Fibroblast of villous mesenchyme (primary cell): Measurements from ENCODE around the gene PCDHGB6. TPM values are rescaled to one million over a fixed set of nuclear protein-coding genes. Genes with fewer than 3 reads are reported as not detected.
"Not testable (repeated sequence)": the region's sequence is repeated elsewhere in the genome, so short reads cannot be mapped to it uniquely, and the experiment has no call there.

ENCODE experiments used
- DNase-seq: peaks from one replicate; pipeline ENCODE4 v3.0.0-alpha.2; 2010; ENCODE audit warnings: low read depth
- H3K4me3 ChIP-seq: 2 replicates; pipeline ENCODE4 v1.5.1; 2011; ENCODE audit warnings: low read depth, mild to moderate bottlenecking, low read length
- CTCF ChIP-seq: IDR thresholded peaks from 2 replicates; pipeline ENCODE4 v1.5.1; 2012; ENCODE audit warnings: low read depth, mild to moderate bottlenecking, low read length; ENCODE audit not compliant: insufficient read depth
- total RNA-seq: library from RNA; depleted of rRNA; stranded (reverse); fragments of >200 nt; gene quantifications from 2 replicates; pipeline ENCODE4 v1.2.3, GENCODE V29; 2012

PCDHGB6 gene
- total RNA-seq, 1 donor, result 4.3 TPM

- DNase-seq, result peak; percentile 54
- peak within 1 kb of the TSS; percentile 31 for H3K4me3 ChIP-seq
- TF ChIP-seq CTCF, result peak; percentile 50
These were observed 37.6 kb upstream of the PCDHGB6 start, which contains the start of gene PCDHGB3 for GRCh38 chr5:141369994-141370848. PCDHGB3 (plus strand) TSS chr5:141370242; CDS start chr5:141370395, 153 bp downstream.

DNA sequence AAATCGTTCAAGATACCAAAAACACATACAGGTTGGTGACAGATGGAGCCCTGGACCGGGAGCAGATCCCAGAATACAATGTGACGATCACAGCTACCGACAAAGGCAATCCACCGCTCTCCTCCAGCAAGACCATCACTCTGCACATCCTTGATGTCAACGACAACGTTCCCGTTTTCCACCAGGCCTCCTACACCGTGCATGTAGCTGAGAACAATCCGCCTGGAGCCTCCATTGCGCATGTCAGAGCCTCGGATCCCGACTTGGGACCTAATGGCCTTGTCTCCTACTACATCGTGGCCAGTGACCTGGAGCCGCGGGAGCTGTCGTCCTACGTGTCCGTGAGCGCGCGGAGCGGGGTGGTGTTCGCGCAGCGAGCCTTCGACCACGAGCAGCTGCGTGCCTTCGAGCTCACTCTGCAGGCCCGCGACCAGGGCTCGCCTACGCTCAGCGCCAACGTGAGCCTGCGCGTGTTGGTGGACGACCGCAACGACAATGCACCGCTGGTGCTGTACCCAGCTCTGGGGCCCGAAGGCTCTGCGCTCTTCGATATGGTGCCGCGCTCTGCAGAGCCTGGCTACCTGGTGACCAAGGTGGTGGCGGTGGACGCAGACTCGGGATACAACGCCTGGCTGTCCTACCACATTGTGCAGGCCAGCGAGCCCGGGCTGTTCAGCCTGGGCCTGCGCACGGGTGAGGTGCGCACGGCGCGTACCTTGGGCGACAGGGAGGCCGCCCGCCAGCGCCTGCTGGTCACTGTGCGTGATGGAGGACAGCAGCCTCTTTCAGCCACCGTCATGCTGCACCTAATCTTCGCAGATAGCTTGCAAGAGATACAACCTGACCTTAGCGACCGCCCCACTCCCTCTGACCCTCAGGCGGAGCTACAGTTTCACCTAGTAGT is 36.0 kb upstream of the PCDHGB6 start:
- no peak overlapping the region for H3K4me3 ChIP-seq
- no peak for DNase-seq
- TF ChIP-seq CTCF, result no peak

GRCh38 chr5:141373673-141374317 is 34.0 kb upstream of the PCDHGB6 start, which contains the start of gene PCDHGA6:
PCDHGA6 (plus strand) TSS chr5:141373891; CDS start chr5:141374084, 193 bp downstream.
- peak within 1 kb of the TSS; percentile 44 for H3K4me3 ChIP-seq
- DNase-seq, result peak; percentile 43
- peak; percentile 65 for TF ChIP-seq CTCF

DNA sequence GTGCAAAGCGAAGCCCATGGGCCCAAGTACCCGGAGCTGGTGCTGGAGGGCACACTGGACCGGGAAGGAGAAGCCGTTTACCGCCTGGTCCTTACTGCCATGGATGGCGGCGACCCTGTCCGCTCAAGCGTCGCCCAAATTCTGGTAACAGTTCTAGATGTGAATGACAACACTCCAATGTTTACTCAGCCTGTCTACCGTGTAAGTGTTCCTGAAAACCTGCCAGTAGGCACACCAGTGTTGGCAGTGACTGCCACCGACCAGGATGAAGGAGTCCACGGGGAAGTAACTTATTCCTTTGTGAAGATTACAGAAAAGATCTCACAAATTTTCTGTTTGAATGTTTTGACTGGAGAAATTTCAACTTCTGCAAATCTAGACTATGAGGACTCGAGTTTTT is 33.2 kb upstream of the PCDHGB6 start:
- no peak overlapping the region for H3K4me3 ChIP-seq

DNA sequence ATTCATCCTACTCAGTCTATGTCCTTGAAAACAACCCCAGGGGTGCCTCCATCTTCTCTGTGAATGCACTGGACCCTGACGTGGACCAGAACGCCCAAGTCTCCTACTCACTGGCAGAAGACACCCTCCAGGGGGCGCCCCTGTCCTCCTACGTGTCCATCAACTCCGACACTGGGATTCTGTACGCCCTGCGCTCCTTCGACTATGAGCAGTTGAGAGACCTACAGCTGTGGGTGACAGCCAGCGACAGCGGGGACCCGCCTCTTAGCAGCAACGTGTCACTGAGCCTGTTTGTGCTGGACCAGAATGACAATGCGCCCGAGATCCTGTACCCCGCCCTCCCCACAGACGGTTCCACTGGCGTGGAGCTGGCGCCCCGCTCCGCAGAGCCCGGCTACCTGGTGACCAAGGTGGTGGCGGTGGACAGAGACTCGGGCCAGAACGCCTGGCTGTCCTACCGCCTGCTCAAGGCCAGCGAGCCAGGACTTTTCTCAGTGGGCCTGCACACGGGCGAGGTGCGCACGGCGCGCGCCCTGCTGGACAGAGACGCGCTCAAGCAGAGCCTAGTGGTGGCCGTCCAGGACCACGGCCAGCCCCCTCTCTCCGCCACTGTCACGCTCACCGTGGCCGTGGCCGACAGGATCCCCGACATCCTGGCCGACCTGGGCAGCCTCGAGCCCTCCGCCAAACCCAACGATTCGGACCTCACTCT is 32.2 kb upstream of the PCDHGB6 start:
- not testable (repeated sequence) for H3K4me3 ChIP-seq, DNase-seq

More for the DNA sequence above, 33.2 kb upstream of the PCDHGB6 start:
- DNase-seq, result no peak
- no peak for TF ChIP-seq CTCF

GRCh38 chr5:141382469-141383294 is 25.1 kb upstream of the PCDHGB6 start, which contains the start of gene PCDHGA7:
PCDHGA7 (plus strand) TSS chr5:141382742; CDS start chr5:141382900, 158 bp downstream.
- TF ChIP-seq CTCF, result peak; percentile 68
- peak; percentile 54 for DNase-seq
- peak within 1 kb of the TSS; percentile 69 for H3K4me3 ChIP-seq
